Measurements from ENCODE around the gene SYNJ2.

SYNJ2 gene

DNA sequence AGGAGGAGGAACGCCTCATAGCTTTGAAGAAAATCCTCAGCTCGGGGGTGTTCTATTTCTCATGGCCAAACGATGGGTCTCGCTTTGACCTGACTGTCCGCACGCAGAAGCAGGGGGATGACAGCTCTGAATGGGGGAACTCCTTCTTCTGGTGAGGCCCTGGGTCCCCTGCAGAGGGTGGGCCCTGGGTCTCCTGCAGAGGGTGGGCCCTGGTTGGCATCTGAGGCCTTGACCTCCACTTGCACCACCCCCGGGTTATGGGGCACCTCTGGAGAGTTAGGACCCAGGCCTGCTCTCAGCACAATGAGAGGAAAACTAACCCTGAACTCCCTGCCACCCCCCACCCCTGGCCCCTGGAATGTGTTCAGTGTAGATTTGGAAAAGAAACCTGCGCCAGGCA lies 47.2 kb downstream of the SYNJ2 start:
- FAIRE-seq, result no peak

DNA sequence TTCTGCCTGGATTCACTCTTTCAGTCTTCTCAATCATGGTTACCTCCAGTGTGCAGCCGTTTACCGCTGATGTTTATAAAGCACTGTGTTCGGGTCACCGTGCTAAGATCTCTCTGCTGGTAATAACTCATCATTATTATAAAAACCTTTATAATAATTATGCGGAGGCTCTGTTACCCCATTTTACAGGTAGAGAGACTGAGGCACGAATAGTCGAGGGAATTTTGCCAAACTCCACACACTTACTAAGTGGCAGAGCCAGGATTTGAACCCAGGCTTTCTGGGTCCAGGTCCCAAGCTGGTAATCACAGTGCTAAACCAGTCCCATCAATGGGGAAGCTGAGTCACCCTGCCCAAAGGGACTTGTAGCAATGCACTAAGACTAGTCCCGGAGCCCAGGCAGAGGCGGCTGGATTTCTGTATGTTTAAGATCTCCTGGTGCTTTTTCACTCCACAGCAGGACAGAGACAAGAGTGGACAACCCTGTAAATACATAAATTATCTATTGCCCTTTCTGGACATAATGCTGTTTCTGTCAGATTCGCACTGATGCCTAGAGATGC lies 48.1 kb downstream of the SYNJ2 start:
- FAIRE-seq, result no peak

DNA sequence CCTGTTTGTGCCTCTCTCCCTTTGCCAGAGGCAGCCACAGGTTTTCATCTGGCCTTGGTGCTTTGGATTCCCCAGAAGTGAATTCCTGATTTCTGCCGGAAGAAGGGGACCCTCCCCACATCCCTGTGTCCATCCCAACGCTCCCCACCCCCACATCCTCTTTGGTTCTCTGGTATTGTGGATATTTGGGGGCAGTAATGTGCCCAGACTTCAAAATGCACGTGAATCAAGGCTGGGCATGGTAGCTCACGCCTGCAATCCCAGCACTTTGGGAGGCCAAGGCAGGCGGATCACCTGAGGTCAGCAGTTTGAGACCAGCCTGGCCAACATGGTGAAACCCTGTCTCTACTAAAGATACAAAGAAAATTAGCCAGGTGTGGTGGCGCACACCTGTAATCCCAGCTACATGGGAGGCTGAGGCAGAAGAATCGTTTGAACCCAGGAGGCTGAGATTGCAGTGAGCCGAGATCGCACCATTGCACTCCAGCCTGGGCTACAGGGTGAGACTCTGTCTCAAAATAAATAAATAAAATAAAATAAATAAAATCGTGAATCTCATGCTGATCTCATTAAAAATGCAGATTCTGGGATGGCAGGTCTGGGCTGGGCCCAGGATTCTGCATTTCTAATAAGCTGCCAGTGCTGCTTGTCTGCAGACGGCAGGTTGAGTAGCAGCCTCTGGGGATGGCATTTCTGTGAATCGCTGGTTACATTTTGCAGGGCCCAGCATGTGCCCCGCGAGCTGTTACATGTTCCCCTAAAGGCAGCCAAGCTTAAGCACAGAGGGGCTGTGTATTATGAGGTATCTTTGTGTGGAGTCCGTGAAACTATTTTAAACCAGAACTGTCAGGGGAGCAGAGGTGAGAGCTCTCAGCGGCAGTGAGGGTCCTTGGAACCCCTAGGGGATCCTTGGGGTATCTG lies 49.0 kb downstream of the SYNJ2 start:
- FAIRE-seq, result no peak

DNA sequence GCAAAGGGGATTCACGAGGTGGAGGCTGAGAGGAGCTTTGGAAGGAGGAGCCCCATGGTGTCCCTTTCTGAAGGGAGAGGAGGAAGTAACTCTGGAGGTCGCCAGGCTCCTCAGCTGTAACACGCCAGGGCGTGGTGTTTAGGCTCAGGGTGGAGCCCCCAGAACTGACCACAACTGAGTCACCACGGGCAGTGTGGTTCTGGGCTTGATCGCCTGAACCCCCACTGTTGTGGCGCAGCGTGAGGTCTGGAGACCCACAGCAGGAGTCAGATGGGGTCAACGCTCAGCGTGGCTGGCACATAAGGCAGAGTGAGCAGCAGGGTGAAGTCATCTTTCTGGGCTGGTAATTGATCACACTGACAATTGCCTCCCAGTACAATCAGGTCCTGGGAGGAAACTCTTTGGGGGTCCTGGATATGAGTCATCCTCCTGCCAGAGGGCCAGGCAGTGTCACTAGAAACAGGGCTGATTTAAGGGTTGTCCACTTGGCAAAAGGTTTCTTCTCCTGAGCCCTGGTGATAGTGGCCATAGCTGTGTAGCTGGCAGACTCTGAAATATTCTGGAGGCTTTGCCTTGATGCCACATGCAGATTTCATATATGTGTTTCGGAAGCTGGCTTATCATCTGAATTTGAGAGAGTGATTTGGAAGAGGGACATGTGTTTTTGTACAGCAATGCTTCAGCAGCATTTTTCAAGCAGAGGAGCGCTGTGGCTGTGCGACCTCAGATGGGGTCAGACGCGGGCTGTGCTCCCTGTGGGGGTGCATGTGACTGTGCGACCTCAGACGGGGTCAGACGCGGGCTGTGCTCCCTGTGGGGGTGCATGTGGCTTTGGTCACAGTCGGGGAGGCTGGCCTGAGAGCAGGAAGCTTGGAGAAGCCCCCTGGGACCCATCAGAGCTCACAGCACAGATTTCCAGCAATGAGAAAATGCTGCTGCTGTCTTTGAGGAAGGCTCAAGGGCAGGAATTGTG lies 50.0 kb downstream of the SYNJ2 start:
- FAIRE-seq, result no peak

DNA sequence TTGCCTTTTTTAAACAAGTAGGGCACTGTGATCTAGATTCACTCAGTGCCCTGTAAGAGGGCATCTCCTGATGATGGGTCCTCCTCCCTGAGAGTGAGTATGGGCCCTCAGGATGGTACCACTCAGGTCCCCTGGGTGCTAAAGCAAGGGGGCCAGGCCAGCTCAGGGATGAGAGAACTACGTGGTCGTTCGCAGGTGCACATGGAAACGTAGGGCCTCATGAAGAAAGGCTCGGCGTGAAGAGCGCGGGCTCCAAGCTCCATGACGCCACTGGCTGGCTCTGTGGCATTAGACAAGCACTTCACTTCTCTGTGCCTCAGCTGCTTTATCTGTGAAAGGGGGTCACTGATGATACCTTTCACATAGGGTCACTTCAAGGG lies 50.7 kb downstream of the SYNJ2 start:
- FAIRE-seq, result no peak

DNA sequence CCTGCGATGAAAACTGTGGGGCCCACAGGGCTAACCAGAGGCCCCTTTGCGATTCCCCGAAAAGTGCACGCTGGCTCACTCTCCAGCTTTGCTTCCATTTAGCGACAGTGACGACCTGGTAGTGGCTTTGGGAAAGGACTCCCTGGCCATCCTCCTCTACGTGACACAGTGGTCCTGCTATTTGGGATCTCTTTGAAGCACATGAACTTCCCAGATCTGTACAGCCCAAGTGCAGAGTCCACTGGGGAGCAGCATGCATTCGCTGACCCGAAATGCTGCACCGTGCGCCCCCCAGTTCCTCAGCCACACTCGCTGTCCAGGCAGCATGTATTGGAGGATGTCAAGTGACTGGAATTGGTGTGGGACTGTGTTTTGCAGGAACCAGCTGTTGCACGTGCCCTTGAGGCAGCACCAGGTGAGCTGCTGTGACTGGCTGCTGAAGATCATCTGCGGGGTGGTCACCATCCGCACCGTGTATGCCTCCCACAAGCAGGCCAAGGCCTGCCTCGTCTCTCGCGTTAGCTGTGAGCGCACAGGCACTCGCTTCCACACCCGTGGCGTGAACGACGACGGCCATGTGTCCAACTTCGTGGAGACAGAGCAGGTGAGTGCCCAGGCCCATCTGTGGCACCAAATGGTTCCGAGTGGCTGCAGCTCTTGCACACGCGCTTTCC lies 51.6 kb downstream of the SYNJ2 start:
- no peak for FAIRE-seq

DNA sequence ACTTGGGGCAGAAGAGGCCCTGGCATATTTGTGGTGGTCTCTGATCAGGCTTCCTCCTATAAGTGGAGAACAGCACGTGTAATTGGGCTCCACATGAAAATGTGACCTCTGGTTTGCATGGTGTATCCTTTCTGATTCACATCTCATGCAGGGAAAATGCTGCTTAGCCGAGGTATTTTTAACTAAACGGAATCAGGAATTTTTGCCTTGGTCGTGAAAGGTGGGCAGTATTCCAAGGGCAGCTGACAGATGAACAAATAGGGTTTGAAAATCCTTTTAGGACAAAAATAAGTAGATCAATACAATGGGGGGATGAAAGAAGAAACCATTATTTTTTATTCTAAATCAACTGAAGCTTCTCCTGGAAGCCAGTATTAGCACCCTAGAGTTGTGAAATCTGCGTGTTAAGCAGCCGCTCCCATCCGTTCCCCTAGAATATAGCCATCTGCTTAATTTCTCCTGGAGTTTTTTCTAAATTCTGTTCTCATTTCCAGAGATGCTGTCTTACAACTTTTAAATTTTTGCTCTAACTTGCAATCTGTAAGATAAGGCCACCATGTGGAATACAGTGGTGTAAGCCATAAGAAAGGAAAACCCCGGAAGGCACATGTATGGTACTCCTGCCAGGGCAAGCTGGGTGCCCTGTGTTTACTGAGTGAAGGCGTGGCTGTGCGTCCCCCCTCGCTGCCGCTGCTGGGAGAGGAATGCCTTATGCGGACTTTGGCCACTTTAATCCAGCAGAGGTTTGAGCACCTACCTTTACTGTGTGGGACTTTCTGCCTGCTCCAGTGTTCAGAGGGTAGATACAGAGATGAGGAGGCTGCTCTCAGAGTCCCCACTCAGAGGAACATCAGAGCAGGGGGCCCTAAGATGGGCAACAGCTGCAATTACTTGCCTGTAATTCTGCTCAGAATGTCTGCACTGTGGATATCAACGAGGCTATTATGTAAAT lies 52.4 kb downstream of the SYNJ2 start:
- FAIRE-seq, result no peak

DNA sequence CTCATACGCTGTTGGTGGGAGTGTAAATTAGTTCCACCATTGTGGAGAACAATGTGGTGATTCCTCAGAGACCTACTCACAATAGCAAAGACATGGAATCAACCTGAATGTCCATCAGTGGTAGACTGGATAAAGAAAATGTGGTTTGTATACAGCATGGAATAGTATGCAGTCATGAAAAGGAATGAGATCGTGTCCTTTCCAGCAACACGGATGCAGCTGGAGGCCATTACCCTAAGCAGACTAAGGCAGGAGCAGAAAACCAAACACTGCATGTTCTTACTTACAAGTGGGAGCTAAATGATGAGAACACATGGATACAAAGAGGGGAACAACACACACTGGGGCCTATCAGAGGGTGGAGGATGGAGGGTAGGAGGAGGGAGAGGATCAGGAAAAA lies 54.6 kb downstream of the SYNJ2 start:
- no peak for FAIRE-seq

DNA sequence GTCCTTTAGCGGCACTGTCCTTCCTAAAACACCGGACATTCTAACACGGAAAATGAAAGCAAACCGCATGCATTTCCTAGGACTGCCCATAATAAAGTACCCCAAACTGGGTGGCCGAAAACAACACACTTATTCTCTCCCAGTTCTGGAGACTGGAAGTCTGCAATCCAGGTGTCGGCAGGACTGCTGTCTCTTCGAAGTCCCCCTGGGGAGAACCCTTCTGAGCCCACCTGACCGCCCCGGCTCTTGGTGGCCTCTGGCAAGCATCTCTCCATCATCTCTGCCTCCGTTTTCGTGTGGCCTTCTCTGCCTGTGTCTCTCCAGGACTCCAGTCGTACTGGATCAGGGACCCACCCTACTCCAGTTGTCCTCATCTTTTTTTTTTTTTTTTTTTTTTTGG lies 55.4 kb downstream of the SYNJ2 start:
- FAIRE-seq, result no peak

GRCh38 chr6:158037771-158038170 lies 56.1 kb downstream of the SYNJ2 start:
- no peak for FAIRE-seq

- no peak for FAIRE-seq
These were observed 56.9 kb downstream of the SYNJ2 start for GRCh38 chr6:158038291-158039177.

GRCh38 chr6:158039178-158039557 lies 57.5 kb downstream of the SYNJ2 start:
- FAIRE-seq, result no peak

- FAIRE-seq, result no peak
These were observed 57.9 kb downstream of the SYNJ2 start for GRCh38 chr6:158039571-158040050.

DNA sequence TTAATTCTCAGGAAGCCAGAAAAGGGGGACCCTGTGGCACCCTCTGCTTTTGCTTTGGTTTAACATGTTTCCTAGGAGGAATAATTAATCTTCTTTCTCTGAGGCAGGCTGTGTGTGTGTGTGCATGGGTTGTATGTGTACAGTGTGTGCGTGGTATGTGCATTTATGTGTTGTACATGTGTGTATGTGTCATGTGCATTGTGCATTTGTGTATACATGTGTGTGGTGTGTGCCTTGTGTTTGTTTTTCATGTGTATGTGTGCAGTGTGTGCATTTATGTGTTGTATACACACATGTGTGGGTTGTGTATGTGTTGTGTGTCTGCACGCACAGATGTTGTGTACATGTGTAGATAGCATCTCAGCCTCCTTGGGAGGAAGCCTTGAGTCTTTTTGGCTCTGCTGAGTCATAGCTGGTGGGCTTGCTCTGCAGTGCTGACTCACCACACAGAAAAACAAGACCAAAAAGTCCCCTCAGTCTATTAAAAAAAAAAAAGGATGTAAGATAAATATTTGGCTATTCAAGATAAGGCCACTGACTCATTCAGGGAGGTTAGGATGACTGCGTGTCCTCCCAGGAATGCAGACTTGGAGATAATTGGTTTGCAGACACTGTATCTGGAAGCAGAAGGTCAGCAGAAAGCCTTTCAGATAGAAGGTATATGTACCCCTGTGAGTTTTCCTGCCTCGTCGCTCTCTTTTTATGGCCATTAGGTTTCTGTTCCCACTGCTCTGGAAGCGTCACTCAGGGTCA lies 58.6 kb downstream of the SYNJ2 start:
- FAIRE-seq, result no peak

GRCh38 chr6:158040804-158041347 lies 59.2 kb downstream of the SYNJ2 start:
- FAIRE-seq, result no peak

GRCh38 chr6:158041370-158041769 lies 59.7 kb downstream of the SYNJ2 start:
- FAIRE-seq, result no peak

- FAIRE-seq, result no peak
These were observed 60.1 kb downstream of the SYNJ2 start for GRCh38 chr6:158041788-158042187.

- no peak for FAIRE-seq
These were observed 60.7 kb downstream of the SYNJ2 start for GRCh38 chr6:158042245-158042798.

GRCh38 chr6:158043008-158043407 lies 61.3 kb downstream of the SYNJ2 start:
- no peak for FAIRE-seq

All from colon (tissue), 2 donors.